ENCODE data around the gene ZNF175.

The ZNF175 gene

DNA sequence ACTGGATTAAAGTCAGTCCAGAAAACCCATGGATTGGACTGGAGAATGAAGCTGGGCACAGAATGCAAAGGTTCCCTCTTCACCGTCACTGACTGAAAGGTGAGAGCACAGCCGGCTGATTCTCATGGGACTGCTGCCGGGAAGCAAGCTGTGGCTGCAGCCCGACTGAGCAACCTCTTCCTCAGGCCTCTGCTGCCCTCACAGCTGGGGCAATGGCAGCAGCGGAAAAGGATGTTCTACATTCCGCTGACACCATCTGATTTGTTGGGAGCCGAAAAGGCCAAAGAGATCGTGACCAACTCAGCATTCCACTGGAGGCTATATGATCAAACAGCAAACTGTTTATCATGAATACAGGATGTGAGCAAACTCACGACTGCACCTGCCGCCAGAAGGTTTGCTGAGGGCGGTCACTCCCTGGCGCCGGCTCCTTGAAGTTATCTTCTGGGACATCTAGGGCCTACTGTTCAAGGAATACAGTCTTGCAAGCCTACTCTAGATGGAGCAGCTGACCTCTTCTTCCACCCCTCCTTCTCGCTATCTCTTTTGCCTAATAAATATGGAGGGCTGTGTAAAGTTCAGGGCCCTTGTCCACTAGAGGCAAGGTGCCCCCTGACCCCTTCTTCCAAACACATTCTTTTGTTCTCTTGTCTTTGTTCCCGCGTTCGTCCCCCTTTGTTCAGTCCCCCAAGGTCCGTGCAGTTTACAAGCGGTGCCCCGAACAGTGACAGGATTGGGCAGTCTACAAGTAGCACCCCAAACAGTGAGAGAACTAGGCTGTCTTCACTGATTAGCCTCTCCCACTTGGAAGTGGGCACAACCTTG is 20.0 kb upstream of the ZNF175 start:
- DNase-seq: no peak

DNA sequence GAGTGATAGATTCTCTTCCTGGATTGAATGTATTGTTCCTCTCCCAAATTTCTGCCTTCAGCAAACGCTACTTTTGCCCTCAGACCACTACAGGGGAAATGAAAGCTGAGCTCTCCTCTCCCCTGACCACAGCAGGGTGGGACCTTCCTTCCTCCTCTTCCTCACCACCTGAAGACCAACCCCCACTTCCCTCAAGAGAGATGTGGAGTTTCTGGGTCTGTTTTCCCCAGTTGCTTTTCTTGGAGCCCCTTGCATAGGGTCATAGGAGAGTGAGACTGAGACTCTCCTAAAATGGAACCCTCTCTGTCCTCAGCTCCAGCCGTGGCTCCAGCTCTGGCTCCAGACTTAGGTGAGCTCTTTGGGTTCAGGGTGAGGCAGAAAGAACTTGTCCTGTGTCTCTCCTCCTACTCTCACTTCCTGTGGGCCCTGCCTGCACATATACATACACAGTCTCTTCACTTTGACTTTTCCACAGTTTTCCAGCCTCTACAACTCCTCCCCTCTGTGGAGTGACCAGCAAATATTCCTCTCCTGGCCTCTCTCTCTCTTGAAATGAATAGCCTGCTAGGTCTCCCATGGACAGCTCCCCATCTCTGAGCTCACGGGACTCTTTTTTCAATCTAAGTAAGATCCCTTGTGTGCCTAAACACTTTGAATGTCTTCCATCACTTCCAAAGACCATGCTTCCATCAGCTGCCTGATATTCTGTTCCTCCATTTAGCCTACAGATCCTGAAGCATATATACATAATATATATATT is 19.2 kb upstream of the ZNF175 start:
- no peak for DNase-seq

DNA sequence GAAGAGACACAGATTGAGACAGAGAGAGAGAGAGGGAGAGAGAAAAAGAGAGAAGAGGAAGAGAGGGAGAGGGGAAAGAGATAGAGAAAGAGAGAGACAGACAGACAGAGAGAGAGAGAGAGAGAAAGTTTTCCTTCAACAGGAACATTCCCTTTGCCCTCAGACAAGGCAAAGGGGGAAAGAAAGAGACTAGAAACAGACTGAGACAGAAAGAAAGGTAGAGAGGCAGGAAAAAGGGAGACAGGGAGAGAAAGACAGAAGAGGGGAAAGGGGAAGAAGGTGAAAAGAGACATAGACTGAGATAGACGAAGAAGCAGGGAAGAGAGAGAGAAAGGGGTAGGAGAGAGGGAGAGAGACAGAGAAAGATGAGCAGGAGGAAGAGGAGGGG is 18.5 kb upstream of the ZNF175 start:
- DNase-seq: no peak

- no peak for DNase-seq
Measured at GRCh38 chr19:51552996-51553725, 17.9 kb upstream of the ZNF175 start.

- DNase-seq: no peak
Measured at GRCh38 chr19:51559240-51559639, 11.8 kb upstream of the ZNF175 start.

DNA sequence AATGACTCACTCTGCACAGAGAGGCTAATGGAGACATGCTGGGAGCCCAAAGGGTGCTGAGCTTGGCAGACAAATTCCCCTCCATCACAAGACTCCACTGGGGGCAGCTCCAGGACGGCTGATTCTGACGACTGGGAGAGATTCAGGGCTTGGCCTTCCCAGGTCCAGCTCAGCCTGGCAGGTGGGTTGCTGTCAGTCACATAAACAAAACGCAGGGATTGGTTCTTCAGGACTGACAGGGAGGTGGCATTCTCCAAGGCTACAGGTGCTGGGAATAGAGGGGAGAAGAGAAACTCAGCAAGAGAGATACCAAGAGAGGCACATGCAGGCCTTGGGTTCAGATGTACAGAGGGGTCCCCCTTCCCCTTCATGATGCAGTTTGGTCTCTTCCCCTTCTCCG is 10.7 kb upstream of the ZNF175 start:
- no peak for DNase-seq

GRCh38 chr19:51564791-51565190 is 6.3 kb upstream of the ZNF175 start:
- DNase-seq: no peak

- DNase-seq: no peak
Measured at GRCh38 chr19:51565583-51565982, 5.5 kb upstream of the ZNF175 start.

GRCh38 chr19:51566489-51567100 is 4.5 kb upstream of the ZNF175 start:
- DNase-seq: no peak

- no peak for DNase-seq
Measured at GRCh38 chr19:51567583-51567982, 3.5 kb upstream of the ZNF175 start.

DNA sequence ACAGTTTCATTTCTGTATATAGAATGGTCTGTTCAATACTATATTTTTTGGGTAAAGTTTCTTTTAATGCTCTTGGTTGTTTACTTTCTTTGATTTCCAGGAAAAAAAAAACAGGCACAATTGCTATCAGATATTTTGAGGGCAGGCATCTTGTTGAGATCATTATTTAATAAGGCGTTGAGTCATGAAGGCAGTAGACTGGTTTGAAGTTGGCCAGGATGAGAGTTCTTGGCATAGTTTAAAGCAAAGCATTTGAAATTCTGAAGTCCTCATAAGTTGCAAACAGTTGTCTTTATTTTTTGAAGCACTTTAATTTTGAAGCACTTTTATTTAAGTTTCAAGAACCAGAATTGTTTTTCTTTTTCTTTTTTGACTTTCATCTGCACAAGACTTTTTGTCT is 2.6 kb upstream of the ZNF175 start:
- no peak for DNase-seq

- peak in 1 of 2 experiments; percentile 10 for DNase-seq
Measured at GRCh38 chr19:51571599-51571998, 516 bp downstream of the ZNF175 start.

- no peak for DNase-seq
Measured at GRCh38 chr19:51572410-51572809, 1.3 kb downstream of the ZNF175 start.

DNA sequence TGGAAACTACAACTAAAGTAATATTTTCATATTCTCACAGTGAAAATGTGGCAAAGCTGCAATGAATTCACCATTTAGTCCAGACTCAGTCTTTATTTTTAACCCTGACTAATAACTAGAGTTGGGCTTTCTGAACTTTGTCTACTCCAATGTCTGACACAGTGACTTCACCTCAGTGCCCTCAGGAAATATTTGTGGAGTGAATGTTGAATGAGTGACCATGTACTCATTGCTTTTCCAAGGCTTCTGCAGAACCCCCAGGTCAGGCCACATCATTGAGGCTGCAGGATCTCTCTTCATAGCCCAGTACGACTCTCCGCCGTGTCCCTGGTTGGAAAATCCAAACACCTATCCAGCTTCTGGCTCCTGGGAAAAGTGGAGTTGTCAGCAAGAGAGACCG is 1.8 kb downstream of the ZNF175 start:
- no peak for DNase-seq

DNA sequence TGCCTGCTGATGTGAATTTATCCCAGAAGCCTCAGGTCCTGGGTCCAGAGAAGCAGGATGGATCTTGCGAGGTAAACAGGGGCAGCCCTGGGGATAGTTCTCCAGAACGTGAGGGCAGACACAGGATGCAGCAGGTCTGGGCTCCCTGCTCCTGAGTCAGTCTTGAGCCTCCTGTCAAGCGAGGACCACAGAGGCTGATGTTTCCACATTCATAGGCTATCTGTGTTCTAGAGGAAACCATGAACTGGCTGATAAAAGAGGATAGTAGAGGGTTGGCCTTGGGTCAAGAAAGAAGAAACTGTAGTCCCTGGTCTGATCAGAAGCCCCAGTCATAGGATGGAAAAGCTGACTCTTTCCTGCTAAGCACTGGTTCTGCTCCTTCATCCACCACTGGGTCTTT is 2.2 kb downstream of the ZNF175 start:
- no peak for DNase-seq

DNA sequence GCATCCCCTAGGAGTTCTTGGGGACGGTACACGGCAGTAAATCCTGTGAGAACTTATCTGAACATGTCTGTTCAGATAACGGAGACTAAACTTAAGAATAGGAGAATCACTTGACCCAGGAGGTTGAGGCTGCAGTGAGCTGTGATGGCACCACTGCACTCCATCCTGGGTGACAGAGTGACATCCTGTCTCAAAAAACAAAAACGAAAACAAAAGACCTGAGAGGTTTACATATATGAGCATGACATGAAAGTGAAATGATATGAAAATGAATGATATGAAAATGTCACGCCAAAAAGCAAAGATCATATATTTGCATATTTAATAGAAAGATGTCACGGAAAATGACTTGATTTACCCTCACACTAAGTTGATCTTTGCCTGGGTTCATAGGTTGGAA is 5.8 kb downstream of the ZNF175 start:
- no peak for DNase-seq

GRCh38 chr19:51586103-51586728 is 15.1 kb downstream of the ZNF175 start:
- DNase-seq: no peak

DNA sequence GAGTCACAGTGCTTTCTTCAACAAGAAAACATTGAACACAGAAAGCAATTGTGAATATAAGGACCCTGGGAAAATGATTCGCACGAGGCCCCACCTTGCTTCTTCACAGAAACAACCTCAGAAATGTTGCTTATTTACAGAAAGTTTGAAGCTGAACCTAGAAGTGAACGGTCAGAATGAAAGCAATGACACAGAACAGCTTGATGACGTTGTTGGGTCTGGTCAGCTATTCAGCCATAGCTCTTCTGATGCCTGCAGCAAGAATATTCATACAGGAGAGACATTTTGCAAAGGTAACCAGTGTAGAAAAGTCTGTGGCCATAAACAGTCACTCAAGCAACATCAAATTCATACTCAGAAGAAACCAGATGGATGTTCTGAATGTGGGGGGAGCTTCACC is 15.7 kb downstream of the ZNF175 start:
- DNase-seq: no peak

- DNase-seq: no peak
Measured at GRCh38 chr19:51587264-51588191, 16.4 kb downstream of the ZNF175 start.

DNA sequence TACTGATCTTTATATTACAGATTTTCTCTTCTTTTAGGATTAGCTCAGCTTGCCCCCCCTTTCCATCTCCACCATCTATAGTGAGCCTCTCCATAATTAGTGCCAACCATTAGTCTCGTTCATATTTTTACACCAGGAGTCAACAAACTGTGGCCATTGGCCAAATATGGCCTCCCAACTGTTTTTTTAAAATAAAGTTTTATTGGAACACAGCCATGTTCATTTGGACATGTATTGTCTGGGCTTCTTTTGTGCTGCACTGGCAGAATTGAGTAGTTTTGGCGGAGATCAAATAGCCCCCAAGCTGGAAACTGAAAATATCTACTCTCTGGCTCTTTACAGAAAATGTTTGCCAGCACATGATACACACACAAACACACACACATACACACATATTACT is 18.4 kb downstream of the ZNF175 start:
- DNase-seq: no peak

DNA sequence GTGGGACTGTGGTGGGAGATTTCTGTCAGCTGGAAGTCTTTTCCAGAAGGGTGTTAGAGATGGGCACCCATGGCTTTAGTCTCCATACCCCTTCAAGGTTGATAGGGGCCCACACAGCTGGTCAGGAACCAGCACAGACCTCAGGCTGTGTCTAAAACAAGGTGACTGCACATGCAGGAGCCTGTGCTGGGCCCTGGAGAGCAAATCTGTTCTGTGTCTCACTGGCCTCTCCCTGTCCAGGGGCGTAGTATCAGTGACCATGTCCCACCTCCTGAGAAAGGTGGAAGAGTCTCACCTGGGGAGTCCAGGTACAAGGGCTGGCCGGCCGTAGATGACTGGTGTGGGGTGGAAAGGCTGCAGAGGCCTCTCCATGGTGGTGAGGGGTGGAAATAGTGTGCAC is 19.4 kb downstream of the ZNF175 start:
- no peak for DNase-seq

GRCh38 chr19:51592521-51592920 is 21.4 kb downstream of the ZNF175 start:
- DNase-seq: no peak

Measured in NCI-H524 (cell line).